ENCODE data around the gene MARF1.
"Not testable (repeated sequence)": the region's sequence is repeated elsewhere in the genome, so short reads cannot be mapped to it uniquely, and the experiment has no call there.

The MARF1 gene

GRCh38 chr16:15570666-15571065 lies 72.3 kb downstream of the MARF1 start:
- not testable (repeated sequence) for DNase-seq

GRCh38 chr16:15567823-15568222 lies 75.1 kb downstream of the MARF1 start:
- no peak for DNase-seq

GRCh38 chr16:15566095-15566494 lies 76.9 kb downstream of the MARF1 start:
- no peak for DNase-seq

GRCh38 chr16:15564604-15565339 lies 78.2 kb downstream of the MARF1 start:
- no peak for DNase-seq

GRCh38 chr16:15559176-15559575 lies 83.8 kb downstream of the MARF1 start:
- DNase-seq = no peak

- no peak for DNase-seq
Observed at GRCh38 chr16:15557258-15557657, 85.7 kb downstream of the MARF1 start.

- DNase-seq = no peak
Observed at GRCh38 chr16:15556130-15556529, 86.8 kb downstream of the MARF1 start.

- no peak for DNase-seq
Observed at GRCh38 chr16:15553313-15554088, 89.5 kb downstream of the MARF1 start.

GRCh38 chr16:15552507-15552906 lies 90.4 kb downstream of the MARF1 start:
- DNase-seq = no peak

- no peak for DNase-seq
Observed at GRCh38 chr16:15548482-15548891, 94.5 kb downstream of the MARF1 start.

GRCh38 chr16:15547768-15548096 lies 95.2 kb downstream of the MARF1 start:
- no peak for DNase-seq

- DNase-seq = not testable (repeated sequence)
Observed at GRCh38 chr16:15547072-15547767, 95.7 kb downstream of the MARF1 start.

GRCh38 chr16:15545544-15545943 lies 97.4 kb downstream of the MARF1 start:
- no peak for DNase-seq

GRCh38 chr16:15544405-15544804 lies 98.5 kb downstream of the MARF1 start:
- no peak for DNase-seq

Data from stimulated activated CD4-positive, alpha-beta T cell treated with anti-CD3 and anti-CD28 coated beads, Interleukin-4, amount 100 ng/mL, for 4 hours (primary cell).